ENCODE measurements around the gene TBCA. TPM values are rescaled to one million over a fixed set of nuclear protein-coding genes. Genes with fewer than 3 reads are reported as not detected.

TBCA gene
- total RNA-seq, 2 donors from 2014 or later, result 90.3 to 113 TPM

DNA sequence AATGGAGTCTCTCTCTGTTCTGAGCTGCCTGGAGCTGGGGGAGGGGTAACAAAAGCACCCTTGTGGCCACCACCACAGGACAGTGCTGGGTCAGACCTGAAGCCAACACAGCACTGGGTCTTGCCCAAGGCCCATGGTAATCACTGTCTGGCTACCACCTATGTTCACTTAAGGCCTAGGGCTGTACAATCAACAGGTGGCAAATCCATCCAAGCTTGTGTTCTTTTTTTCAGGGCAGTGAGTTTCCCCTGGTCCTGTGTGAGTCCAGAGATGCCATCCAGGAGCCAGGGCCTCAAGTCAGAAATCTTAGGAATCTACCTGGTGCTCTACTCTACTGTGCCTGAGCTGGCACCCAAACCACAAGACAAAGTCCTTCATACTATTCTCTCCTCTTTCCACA, 117.5 kb downstream of the TBCA start:
- Mint-ChIP-seq H3K9me3 (no peaks in the 10 kb centered on the region), H3K36me3 (no peaks in the 10 kb centered on the region), H3K27me3 (peaks cover 42 to 52% of the 10 kb centered on the region in 2 donors), H3K4me3 (no peak overlapping the region), H3K4me1 (ENCODE audit: low read depth in 2 of 2) (peaks cover 0 to 5% of the 10 kb centered on the region in 2 donors), H3K27ac (no peak overlapping the region)
- DNase-seq (ENCODE audit: low spot score) (no peak), ATAC-seq (no peak)

DNA sequence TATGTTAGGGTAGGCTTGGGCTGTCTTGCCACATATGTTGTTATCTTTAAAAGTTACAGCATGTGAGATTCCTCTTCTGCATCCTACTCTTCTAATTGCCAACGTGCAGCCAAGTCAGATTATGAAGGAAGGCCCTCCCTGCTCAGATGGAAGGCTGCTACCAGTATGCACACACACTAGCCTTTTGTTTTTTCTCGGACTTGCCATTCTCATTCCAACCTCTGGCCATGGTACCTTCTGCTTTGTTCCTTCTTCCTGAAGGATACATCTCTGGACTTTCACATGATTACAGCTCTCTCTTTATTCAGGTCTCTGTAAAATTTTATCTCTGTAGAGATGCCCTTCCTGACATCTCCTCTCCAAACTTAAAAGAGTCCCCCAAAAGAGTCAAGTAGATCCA, 124.8 kb downstream of the TBCA start:
- DNase-seq (ENCODE audit: low spot score), result no peak
- Mint-ChIP-seq H3K4me1 (ENCODE audit: low read depth in 2 of 2) (no peaks in the 10 kb centered on the region), H3K4me3 (no peak overlapping the region), H3K9me3 (no peaks in the 10 kb centered on the region), H3K36me3 (no peaks in the 10 kb centered on the region), H3K27me3 (peaks cover 58 to 79% of the 10 kb centered on the region in 2 donors), H3K27ac (no peak overlapping the region)
- ATAC-seq, result no peak

DNA sequence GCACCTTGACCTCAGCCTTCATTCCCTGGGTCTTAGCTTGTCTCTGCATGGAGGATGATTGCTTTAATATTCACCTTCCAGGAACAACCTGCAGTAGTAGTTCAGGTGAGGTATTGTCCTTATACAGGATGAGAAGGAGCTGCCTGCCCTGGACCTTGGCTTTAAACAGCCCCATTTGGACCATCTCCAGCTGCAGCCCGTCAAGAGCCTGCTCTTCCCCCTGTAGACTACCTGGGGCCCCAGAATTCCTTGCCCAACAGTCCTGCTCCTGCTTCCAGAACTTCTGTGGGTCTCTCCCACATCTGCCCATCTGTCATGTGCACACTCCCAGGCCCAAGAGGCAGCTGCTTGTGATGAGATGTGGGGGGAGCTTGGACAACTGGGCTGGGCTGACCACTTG, 125.5 kb downstream of the TBCA start:
- Mint-ChIP-seq H3K27me3 (peaks cover 59 to 77% of the 10 kb centered on the region in 2 donors), H3K27ac (no peak overlapping the region), H3K4me1 (ENCODE audit: low read depth in 2 of 2) (no peaks in the 10 kb centered on the region), H3K4me3 (no peak overlapping the region), H3K9me3 (no peaks in the 10 kb centered on the region), H3K36me3 (no peaks in the 10 kb centered on the region)
- ATAC-seq (no peak), DNase-seq (ENCODE audit: low spot score) (no peak)

DNA sequence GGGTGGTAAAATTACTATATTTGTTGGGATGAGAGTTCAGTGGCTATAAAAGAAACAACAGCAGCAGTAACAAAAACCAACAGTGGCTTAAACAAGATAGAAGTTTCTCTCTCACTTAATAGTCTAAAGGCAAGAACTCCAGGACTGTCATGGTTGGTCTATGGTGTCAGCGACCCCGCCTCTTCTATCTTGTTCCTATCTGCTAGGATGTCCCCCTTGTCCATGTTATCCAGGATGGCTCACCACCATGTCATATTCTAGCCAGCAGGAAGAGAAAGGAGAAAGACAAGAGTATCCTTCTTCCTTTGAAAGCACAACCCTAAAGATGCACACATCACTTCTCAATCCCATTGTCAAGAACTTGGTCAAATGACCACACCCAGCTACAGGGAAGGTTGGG, 126.4 kb downstream of the TBCA start:
- Mint-ChIP-seq H3K27ac (no peak overlapping the region), H3K36me3 (no peaks in the 10 kb centered on the region), H3K4me3 (no peak overlapping the region), H3K9me3 (no peaks in the 10 kb centered on the region), H3K27me3 (peaks cover 58 to 77% of the 10 kb centered on the region in 2 donors), H3K4me1 (ENCODE audit: low read depth in 2 of 2) (peaks cover 5% of the 10 kb centered on the region in 2 donors)
- no peak for DNase-seq (ENCODE audit: low spot score)
- ATAC-seq, result no peak

DNA sequence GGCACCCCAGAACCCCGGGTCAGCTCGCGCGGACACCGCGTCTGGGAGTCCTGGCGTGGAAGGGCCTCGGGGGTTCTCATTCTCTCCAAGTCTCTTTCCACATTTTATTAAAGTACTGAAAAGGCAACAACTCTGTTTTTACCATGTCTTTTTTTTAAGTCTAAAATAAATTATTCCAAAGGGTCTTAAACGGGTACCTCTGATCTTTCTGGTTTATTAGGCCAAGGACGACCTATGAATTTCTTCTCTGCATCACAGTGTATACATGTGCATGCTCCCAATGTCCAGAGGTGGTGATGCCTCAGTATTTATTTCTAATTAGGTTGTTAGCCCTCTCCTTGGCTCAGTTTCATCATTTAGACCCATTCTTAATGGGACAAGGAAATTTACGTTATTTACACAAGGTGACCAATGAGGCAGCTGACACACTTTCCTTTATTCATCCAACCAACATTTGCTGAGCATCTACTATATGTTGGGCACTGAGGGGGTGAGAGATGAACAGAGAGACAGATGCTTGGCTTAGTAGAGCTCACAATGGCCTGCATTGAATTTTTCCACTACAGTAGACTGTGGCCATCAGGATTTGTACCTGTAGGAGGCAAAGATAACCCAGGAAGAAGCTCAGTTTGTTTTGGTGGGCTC, 130.0 kb downstream of the TBCA start:
- H3K36me3 Mint-ChIP-seq, result no peaks in the 10 kb centered on the region
- H3K4me3 Mint-ChIP-seq, result no peak overlapping the region
- DNase-seq (ENCODE audit: low spot score) (no peak), ATAC-seq (no peak)
- no peak overlapping the region for H3K27ac Mint-ChIP-seq
- H3K27me3 Mint-ChIP-seq, result peaks cover 63 to 87% of the 10 kb centered on the region in 2 donors
- peaks cover 13 to 18% of the 10 kb centered on the region in 2 donors for H3K4me1 Mint-ChIP-seq (ENCODE audit: low read depth in 2 of 2)
- H3K9me3 Mint-ChIP-seq, result no peaks in the 10 kb centered on the region

DNA sequence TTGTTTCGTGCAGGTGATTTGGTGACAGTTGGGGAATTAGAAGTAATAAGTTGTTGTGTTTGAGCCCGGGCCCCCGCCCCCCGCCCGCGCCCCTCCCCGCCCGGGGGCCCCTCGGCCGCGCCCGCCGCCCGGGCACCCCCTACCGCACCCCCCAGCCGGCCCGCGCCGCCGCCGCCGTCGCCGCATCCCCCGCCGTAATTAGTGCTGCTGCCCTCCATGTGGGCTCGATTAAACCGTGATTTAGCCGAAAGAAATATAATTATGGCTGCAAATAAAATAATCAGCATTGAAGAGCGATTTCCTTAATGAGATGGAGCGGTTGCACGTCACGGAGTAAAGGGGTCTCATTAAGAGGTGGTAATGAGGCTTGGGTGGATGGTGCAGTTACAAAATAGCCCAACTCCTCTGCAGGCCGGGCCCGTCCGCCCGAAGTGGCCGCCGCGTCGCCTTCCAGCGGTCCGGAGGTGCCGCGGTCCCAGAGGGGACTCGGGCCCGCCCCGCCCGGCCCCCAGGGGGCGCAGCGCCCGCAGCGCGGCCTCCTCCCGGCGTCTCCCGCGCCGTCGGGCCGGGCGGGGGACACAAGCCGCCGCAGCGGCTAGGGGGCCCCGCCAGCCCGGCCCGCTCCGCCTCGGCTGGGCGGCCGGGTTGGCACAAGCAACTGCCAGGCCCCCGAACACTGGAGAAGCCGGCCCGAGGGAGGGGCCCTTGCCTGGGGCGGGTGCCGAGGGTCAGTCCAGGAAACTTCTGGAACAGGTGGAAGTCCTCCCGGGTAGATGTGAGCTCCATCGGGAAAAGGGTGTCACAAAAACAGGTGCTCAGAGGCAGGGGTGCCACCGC, 130.8 kb downstream of the TBCA start:
- ATAC-seq, result peak; percentile 84 to 86
- Mint-ChIP-seq H3K27ac (no peak overlapping the region), H3K4me3 (peak overlapping the region; percentile 70), H3K36me3 (no peaks in the 10 kb centered on the region), H3K27me3 (peaks cover 70 to 92% of the 10 kb centered on the region in 2 donors), H3K4me1 (ENCODE audit: low read depth in 2 of 2) (peaks cover 13 to 24% of the 10 kb centered on the region in 2 donors), H3K9me3 (no peaks in the 10 kb centered on the region)
- no peak for DNase-seq (ENCODE audit: low spot score)

DNA sequence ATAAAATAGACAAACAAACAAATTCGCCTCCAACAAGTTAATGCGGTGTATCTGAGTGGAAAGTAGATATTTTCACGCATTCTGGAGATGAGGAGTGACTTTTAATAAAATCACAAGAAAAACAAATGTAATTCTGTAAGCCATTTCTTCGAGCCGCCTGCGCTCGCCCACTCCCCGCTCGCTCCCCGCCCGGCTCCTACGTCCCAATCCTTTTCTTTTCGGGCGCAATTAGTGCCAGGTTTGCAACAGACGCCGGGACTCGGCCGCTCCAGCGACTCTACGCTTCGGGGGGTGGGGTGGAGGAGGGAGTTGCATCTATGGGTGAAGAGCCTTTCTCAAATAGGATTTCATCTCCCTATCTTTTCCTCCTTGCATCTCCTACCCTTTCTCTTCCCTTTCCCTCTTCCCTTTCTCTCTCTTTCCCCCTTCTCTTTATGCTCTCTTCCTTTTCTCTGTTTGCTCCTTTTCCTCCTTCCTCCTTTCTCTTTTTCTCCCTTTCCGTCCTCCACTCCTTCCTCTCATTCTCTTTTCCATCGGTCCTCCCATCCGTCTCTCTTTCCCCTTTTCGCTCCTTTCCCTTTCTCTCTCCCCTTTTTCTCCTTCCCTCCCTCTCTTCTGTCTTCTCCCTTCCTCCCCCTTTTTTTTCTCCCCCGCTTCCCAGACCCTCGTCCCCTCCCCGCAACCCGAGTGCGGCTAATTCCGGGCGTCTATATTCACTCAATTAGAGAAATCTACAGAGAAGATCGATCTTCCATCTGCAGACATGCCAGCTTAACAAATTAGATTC, 131.6 kb downstream of the TBCA start:
- Mint-ChIP-seq H3K36me3 (no peaks in the 10 kb centered on the region), H3K4me3 (peak overlapping the region; percentile 70), H3K27ac (no peak overlapping the region), H3K27me3 (peaks cover 67 to 92% of the 10 kb centered on the region in 2 donors), H3K9me3 (no peaks in the 10 kb centered on the region), H3K4me1 (ENCODE audit: low read depth in 2 of 2) (peaks cover 16 to 24% of the 10 kb centered on the region in 2 donors)
- ATAC-seq (no peak), DNase-seq (ENCODE audit: low spot score) (no peak)

DNA sequence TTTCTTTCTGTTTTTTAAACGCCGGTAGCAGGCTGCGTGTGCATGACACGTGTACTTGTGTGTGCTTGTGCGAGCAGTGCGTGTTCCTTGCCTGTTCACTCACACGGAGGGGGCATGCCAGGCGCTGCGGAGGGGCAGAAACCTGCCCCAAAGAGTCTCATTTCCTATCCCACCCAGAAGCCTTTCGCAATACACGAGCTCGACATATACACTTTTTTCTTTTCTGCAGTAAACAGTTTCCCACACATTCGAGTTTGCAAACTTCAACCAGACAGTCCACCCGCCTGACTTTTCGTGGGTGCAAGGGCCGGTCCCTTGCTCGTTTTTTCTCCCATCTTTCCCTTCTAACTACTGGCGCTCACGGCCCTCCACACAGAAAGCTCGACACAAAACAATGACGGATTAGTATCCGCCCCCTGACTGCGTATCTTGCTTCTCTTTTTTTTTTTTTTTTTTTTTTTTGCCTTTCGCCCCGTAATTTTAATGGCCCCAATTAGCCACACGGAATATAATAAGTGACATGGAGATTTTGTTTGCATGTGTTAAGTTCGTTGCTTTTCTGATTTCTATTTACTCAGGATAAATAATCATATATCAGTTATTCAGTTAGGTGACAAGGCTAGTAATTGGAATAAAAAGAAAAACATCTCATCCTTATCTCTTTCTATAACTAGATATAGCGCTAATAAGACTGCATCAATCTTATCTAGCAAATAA, 132.3 kb downstream of the TBCA start:
- Mint-ChIP-seq H3K27me3 (peaks cover 62 to 90% of the 10 kb centered on the region in 2 donors), H3K4me3 (peak overlapping the region; percentile 47), H3K27ac (no peak overlapping the region), H3K36me3 (no peaks in the 10 kb centered on the region), H3K9me3 (no peaks in the 10 kb centered on the region), H3K4me1 (ENCODE audit: low read depth in 2 of 2) (peaks cover 16 to 24% of the 10 kb centered on the region in 2 donors)
- ATAC-seq (no peak), DNase-seq (ENCODE audit: low spot score) (no peak)

DNA sequence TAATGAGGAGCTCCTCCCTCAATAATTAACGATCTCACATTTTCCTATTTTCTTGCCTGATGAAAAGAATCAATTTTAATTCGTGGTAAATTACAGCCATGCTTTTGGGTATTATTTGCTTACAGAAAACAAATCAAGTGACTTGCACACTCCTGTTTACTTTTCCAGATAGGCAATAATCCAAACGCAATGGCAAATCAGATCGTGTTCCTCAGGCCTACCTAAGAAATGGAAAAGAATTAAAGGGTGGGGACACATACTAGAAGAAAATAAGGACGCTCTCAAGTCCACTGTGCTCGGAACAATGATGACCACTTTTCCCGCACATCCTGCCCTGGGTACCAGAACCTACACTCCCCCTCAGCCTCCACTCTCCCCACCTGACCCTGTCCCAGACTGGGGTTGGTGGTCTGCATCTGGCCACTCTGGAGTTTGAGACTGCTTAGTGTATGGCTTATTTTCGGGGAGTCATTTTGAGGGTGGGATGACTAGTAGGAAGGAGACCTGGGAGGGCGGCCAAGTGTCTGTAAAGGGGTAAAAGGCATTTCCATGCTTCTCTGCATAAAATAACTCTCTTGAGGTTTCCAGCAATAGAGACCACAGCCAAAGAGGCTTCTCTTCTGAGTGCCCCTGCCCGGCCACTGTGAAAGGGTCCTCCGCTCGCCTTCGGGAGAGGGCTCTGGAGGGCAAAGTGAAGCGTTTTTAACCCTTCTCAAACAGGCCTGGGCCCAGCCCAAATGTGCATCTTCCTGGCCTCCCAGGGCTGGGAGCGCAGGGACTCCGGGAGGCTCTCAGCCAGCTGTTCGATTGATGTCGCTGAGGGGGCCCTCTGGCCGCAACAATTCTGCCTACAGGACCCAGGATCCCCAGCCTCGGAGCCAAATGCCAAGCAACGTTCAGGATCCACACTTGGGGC, 133.1 kb downstream of the TBCA start:
- DNase-seq (ENCODE audit: low spot score), result no peak
- no peaks in the 10 kb centered on the region for H3K9me3 Mint-ChIP-seq
- no peak overlapping the region for H3K27ac Mint-ChIP-seq
- no peak for ATAC-seq
- H3K4me1 Mint-ChIP-seq (ENCODE audit: low read depth in 2 of 2), result peaks cover 16 to 24% of the 10 kb centered on the region in 2 donors
- H3K36me3 Mint-ChIP-seq, result no peaks in the 10 kb centered on the region
- H3K27me3 Mint-ChIP-seq, result peaks cover 54 to 84% of the 10 kb centered on the region in 2 donors
- H3K4me3 Mint-ChIP-seq, result peak overlapping the region; percentile 47

DNA sequence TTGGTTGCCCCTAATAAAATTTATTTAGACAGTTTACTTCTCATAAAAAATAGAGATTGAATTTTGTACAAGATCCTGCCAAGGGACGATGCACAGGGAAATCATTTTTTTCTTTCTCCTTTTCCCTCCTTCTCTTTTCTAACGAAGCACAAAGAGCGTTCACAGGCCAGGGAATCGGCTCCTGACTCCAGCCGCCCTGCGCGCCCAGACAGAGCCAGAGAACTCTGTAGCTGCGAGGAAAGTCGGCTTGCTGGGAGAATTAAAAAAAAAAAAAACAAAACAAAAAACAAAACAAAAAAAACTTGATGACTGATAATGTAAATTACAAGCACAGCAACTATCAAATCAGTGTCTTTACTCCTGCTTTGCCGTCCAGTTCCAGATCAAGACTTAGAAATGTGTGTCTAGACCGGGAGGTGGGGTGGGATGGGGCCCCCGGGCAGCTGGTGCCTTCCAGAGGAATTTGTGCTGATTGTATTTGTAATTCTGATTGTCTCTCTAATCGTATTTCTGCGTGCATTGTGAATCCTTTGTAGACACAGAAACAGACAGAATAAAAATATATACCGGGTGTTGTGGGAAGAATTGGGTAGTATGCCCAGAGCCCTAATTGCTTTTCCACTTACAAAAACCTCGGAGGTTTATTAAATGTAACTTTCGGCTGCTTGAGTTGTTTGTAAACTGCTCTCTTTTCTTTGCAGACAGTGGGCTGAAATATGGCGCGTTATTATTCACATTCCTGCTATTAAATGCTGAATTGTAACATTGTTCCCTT, 134.0 kb downstream of the TBCA start:
- Mint-ChIP-seq H3K27ac (no peak overlapping the region), H3K36me3 (peaks cover 8% of the 10 kb centered on the region), H3K9me3 (no peaks in the 10 kb centered on the region), H3K4me1 (ENCODE audit: low read depth in 2 of 2) (peaks cover 19 to 30% of the 10 kb centered on the region in 2 donors), H3K27me3 (peaks cover 58 to 85% of the 10 kb centered on the region in 2 donors), H3K4me3 (no peak overlapping the region)
- no peak for ATAC-seq
- DNase-seq (ENCODE audit: low spot score), result no peak

DNA sequence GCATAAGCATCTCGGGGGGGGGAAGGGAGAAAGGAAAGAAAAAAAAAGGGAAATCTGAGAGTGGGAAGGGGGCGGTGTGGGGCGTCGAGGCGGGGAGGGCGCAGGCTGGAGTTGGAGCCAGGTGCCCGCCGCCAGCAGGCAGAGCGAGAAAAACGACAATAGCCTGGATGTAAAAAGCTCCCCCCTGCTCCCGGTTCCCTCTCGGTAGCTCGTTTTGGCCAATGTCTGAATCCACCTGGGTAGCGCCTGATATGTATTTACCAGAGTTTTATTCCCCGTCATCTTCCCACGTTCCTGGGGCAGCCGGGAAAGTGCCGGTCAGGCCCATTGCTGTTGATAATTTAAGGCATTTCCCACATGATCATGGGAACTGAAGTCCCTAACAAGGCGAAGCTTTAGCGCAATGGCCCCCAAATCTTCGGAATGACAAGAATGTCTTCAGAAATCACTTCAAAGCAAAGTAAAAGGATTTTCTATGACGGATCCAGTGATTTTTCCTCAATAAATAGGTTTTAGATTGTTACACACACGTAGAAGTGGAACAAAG, 134.7 kb downstream of the TBCA start:
- no peak overlapping the region for H3K27ac Mint-ChIP-seq
- peaks cover 8% of the 10 kb centered on the region for H3K36me3 Mint-ChIP-seq
- no peaks in the 10 kb centered on the region for H3K9me3 Mint-ChIP-seq

More for the DNA sequence above, 134.7 kb downstream of the TBCA start:
- H3K27me3 Mint-ChIP-seq, result peaks cover 58 to 83% of the 10 kb centered on the region in 2 donors
- H3K4me3 Mint-ChIP-seq, result no peak overlapping the region
- ATAC-seq (no peak), DNase-seq (ENCODE audit: low spot score) (no peak)
- H3K4me1 Mint-ChIP-seq (ENCODE audit: low read depth in 2 of 2), result peaks cover 19 to 30% of the 10 kb centered on the region in 2 donors
